Activated effector memory CD4-positive, alpha-beta T cell treated with anti-CD3 and anti-CD28 coated beads, Interleukin-2, amount 50 U/mL, for 16 hours (primary cell): Measurements from ENCODE around the gene LDLRAD2.

Source experiments
- DNase-seq: peaks from one replicate; pipeline ENCODE4 v3.0.0-alpha.2; 2020

Gene LDLRAD2

GRCh38 chr1:21845646-21846641 is 33.9 kb downstream of the LDLRAD2 start:
- DNase-seq = no peak

DNA sequence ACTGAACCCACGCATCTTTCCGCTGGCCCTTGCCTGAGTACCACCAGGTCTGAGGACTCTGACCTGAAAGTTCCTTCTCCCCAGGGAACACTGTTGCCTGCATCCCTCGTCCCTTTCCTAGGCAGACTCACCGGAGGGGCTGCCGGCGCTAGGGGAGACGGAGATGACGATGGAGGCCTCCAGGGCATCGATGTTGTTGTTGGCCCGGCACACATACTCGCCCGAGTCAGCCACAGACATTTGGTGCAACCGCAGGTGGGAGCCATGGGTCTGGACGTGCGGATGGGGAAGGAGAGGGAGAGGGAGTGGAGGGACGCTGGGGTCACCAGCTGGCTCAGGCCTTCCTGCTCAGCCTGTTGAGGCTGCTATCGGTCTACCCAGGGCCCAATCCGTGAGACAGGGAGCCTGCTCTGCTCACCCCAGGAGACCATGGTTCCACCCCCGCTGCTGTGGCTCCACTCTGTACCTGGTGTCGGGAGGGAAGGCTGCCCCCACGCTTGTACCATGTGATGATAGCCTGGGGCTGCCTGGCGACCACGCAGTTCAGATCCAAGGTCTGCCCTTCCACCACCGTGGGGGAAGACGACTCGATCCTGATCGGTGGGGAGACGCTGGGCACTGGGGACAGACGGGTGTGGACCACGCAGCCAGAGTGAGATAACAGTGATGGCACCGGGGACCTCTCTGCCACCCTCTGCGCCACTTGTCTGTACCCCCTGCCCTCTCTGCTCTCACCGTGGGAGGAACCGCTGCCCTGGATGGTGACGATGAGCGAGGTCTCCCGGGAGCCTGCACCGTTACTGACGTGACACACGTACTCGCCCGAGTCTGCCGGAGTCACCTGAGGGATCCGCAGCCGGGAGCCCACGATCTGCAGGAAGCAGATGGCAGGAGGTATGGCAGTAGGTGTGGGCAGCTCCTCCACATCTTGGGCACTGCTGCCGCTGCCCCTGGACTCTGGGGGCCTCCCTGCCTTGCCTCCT is 35.4 kb downstream of the LDLRAD2 start:
- DNase-seq = no peak

GRCh38 chr1:21848524-21849174 is 36.6 kb downstream of the LDLRAD2 start:
- no peak for DNase-seq

DNA sequence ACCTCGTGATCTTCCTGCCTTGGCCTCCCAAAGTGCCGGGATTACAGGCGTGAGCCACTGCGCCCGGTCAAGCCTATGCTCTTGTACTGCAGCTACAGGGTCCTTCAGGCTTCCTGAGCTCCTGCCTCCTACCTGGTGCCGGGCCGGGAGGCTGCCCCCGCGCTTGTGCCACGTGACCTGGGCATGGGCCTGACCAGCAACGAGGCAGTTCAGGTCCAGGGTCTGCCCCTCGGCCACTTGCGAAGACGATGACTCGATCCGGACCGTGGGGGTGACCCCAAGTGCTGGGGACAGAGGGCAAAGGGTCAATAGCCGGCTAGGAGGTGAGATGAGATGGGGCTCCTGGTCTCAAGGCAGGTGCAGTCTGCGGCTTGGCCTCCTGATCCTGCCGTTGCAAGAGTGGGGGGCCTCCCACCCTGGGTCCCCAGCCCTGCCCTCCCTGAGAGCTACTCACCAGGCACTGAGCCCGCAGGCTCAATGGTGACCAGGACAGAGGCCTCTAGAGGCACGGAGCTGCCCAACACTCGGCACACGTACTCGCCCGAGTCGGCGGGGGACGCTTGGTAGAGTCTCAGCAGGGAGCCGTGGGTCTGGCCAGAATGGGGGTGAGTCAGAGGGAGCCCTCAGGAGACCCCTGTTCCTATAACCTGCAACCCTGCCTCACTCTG is 38.0 kb downstream of the LDLRAD2 start:
- DNase-seq = no peak

- no peak for DNase-seq
Measured at GRCh38 chr1:21851430-21852250, 39.6 kb downstream of the LDLRAD2 start.

GRCh38 chr1:21852282-21853130 is 40.4 kb downstream of the LDLRAD2 start:
- no peak for DNase-seq

DNA sequence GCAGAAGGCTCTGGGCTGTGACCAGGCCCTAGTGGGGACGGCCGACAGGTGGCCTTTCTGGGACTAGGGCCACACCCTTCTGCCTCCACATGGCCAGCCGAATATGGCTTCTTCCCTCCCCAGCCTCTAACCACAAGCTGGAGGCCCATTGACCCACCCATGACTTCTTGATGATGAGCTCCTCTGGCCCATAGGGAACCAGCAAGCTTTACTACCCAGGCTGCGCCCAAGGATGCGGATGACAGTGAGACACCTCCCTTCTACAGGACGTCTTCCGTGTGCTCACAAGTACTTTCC is 41.0 kb downstream of the LDLRAD2 start:
- DNase-seq = no peak

GRCh38 chr1:21854090-21854750 is 42.2 kb downstream of the LDLRAD2 start:
- DNase-seq = no peak

GRCh38 chr1:21854751-21855131 is 42.7 kb downstream of the LDLRAD2 start:
- no peak for DNase-seq

DNA sequence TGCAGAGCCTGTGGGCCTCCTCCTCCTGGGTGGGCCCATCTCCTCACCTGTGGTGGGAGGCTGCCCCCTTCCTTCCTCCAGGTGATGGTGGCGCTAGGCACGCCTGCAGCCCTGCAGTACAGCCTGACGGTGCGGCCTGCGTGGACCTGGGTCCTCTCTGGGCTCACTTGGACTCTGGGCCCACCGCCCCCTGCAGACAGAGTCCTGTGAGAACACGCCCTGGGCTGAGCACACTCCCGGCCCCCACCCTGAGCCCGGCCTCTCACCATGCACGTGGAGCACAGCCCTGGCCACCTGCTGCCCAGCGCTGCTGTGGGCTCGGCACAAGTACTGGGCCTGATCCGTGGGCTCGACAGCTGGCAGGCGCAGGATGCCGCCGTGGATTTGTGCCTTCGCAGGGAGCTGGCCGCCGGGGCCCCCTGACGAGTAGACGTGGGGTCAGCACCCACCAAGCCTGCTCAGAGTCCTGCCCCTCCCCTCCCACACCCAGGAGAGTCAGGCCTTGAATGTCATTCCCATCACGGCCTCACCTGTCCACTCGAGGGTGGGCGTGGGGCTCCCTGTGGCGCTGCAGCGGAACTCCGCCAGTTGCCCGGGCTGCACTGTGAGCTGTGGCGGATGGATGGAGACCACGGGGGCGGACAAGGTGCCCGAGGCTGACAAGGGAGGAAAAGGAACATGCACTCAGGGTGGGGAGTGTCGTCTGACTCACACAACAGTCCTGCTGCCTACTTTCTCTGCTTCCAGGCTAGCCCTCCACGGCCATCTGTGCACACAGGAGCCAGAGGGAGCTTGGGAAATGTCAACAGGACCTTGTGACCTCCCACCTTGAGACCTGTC is 43.4 kb downstream of the LDLRAD2 start:
- no peak for DNase-seq

- no peak for DNase-seq
Measured at GRCh38 chr1:21857142-21857839, 45.2 kb downstream of the LDLRAD2 start.

- DNase-seq = no peak
Measured at GRCh38 chr1:21857840-21858670, 46.0 kb downstream of the LDLRAD2 start.

DNA sequence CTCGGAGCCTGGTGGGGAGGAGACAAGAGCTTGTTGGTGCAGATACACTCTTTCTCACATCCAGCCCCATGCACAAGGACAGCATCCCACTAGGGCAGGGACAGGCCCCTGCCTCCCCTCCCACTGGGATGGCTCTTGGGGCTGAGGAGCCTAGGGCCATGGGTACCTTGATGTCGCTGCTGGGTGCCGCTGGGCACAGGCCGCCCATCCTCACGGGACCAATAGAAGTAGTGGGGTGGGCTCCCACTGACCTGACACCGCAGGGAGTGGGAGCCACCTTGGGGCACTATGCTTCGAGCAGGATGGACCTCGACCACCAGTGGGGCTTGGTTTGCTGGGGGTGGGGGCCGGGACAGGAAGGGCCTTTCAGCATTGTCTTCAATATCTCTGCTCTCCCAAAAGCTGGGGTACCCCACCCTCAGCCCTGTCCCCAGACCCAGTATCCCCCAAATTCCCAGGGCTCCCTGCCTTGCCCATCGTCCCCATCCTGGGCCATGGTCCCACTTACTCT is 47.7 kb downstream of the LDLRAD2 start:
- DNase-seq = no peak

DNA sequence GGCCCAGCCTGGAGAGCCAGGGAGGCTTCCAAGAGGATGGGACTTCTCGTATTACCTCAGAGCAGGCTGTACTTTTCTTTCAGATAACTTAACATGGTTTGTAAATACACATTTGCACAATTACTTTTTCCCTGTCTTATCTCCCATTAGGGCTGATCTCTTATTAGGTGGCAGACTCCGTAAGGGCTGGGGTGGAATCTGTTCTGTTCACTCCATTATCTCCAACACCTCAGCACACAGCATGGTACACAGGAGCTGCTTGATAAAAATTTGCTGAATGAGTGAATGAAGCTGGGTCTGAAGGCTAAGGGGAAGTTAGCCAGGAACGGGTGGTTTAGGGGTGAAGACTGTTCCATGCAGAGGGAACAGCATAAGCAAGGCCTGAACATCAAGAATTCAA is 48.9 kb downstream of the LDLRAD2 start:
- DNase-seq = no peak

DNA sequence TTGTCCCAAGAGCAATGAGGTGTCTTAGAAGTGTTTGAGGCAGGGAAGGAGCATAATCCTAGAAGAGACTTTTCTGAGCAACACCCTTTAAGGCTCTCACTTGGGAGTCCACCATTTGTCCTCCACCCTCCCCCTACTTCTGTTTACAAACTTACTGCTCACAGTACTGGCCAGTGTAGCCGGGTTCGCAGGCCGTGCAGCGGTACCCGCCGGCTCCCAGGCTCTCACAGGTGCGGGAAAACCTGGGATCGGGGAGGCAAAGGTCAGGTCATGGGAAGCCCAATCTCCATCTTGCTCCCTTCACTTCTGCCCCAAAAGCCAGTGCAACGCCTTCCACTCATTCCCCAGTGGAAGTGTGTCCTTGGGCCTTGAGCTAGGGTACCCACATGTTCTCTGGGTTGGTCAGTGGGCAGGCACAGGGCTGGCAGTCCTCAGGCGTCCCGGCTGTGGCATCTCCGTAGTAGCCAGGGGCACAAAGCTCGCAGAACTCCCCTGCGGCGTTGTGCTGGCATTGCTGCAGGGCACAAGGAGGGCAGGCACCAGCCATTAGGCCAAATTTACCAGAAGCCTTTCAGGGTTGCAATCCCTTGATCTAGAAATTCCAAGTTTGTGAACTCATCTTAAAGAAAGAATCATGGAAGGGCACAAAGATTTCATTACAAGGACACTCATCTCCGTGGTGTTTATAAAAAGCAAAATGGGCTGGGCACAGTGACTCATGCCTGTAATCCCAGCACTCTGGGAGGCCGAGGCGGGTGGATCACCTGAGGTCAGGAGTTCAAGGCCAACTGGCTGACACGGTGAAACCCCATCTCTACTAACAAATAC is 49.8 kb downstream of the LDLRAD2 start:
- DNase-seq = no peak

GRCh38 chr1:21863981-21864380 is 51.9 kb downstream of the LDLRAD2 start:
- no peak for DNase-seq
